ENCODE data around the gene LIG1.

DNA sequence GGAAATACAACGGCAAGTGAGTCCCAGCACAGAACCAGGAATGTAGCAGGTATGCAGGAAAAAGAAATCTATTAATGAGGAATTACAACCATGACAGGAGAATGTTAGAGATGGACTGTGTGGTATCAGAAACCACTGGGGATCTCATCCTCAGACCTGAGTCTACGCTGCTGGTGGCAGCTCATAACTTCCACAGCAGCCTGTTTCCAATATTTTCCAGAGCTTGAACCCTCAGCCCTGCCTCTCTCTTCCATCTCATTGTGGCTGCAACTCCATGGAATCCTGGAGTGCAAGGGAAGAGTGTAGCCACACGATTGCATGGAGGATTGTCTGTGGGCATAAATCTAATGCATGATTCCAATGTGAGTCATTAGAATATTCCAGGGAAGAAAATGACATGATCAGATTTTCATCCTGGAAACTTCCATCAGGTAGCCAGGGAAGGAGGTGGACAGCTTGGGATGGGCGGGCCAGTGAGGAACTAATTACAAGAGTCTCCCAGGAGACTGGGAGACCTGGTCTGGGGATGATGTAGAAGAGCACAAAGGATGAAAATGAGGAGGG is 74.5 kb downstream of the LIG1 start:
- TF ChIP-seq, protein P1, sequence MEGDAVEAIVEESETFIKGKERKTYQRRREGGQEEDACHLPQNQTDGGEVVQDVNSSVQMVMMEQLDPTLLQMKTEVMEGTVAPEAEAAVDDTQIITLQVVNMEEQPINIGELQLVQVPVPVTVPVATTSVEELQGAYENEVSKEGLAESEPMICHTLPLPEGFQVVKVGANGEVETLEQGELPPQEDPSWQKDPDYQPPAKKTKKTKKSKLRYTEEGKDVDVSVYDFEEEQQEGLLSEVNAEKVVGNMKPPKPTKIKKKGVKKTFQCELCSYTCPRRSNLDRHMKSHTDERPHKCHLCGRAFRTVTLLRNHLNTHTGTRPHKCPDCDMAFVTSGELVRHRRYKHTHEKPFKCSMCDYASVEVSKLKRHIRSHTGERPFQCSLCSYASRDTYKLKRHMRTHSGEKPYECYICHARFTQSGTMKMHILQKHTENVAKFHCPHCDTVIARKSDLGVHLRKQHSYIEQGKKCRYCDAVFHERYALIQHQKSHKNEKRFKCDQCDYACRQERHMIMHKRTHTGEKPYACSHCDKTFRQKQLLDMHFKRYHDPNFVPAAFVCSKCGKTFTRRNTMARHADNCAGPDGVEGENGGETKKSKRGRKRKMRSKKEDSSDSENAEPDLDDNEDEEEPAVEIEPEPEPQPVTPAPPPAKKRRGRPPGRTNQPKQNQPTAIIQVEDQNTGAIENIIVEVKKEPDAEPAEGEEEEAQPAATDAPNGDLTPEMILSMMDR (IDR thresholded peaks at IDR 0.05 in 4 of 5, conservative IDR thresholded peaks at IDR 0.05 in 1 of 5): no peak
- no peak for TF ChIP-seq POLR2A (IDR thresholded peaks at IDR 0.05)
